ENCODE data around the gene COA3.
A peak's percentile ranks its signal among the peaks of the same experiment; 100 is the strongest.

Gene COA3

DNA sequence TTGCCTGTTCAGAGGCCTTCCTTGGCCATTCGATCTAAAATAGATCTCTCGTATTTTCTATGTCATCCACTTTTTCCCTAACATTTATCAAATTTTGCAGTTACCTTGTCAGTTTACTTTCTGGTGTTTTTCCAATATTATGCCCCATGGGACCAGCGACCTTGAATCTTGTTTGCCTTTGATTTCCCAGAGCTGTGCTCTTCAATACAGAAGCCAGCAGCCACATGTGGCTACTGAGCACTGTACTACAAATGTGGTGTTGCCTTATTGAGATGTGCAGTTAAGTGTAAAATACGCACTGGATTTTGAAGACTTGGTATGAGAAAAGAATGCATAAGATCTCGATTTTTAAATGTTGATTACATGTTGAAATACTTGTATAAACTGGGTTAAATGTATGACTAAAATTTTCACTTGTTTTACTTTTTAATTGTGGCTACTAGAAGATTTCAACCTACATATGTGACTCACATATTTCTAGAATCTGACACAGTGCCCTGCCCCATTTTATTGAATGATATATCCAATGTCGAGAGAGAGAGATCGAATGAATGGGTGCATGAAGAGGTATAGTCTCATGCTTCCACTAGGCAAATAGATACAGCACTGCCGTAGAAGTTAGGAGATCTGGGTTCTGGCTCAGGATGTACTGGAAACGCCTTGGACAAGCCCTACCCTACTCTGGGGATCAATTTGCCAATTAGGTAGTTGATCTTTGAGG lies 33.9 kb upstream of the COA3 start:
- Mint-ChIP-seq H3K27ac (peak overlapping the region; percentile 98), H3K27me3 (no peaks in the 10 kb centered on the region), H3K4me1 (peaks cover 26% of the 10 kb centered on the region), H3K9me3 (no peaks in the 10 kb centered on the region), H3K36me3 (peaks cover 10% of the 10 kb centered on the region), H3K4me3 (peak overlapping the region; percentile 93)
- ATAC-seq = peak; percentile 21

DNA sequence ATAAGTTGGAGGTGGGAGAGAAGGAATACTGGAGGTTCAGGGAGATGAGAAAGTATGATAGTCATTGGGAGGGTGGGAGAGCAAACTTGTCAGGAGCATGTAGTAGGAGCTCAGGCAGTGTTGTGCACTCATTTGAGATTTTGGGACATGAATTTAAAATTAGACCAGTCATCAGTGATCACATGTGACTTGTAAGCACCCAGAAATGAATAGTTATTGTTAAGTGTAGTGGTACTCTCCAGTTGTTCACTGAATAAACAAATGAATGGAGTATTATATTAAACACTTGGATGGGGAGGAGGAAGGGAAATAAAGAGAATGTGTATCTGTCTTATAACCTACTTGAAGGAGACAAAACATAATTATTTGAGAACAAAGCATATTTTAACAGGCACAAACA lies 32.5 kb upstream of the COA3 start:
- Mint-ChIP-seq H3K36me3 (peaks cover 5% of the 10 kb centered on the region), H3K4me3 (no peak overlapping the region), H3K27me3 (no peaks in the 10 kb centered on the region), H3K27ac (no peak overlapping the region), H3K4me1 (peaks cover 26% of the 10 kb centered on the region), H3K9me3 (no peaks in the 10 kb centered on the region)
- no peak for ATAC-seq

- Mint-ChIP-seq H3K9me3 (no peaks in the 10 kb centered on the region), H3K36me3 (no peaks in the 10 kb centered on the region), H3K27ac (no peak overlapping the region), H3K27me3 (no peaks in the 10 kb centered on the region), H3K4me1 (peaks cover 20% of the 10 kb centered on the region), H3K4me3 (no peak overlapping the region)
- ATAC-seq = no peak
Observed at GRCh38 chr17:42827472-42827871, 29.0 kb upstream of the COA3 start.

DNA sequence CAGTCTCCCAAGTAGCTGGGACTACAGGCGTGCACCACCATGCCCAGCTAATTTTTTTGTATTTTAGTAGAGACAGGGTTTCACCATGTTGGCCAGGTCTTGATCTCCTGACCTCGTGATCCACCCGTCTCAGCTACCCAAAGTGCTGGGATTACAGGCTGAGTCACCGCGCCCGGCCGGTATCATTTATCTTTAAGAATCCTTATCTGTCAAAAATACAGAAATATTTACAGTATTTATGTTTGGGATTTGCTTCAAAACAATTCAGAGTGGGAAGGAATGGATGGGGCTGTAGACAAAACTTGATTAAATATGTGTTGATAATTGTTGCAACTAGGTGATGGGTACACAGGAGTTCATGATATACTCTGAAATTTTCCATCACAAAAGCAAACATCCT lies 22.7 kb upstream of the COA3 start:
- no peak overlapping the region for H3K27ac Mint-ChIP-seq
- ATAC-seq = no peak
- peaks cover 42% of the 10 kb centered on the region for H3K36me3 Mint-ChIP-seq
- no peaks in the 10 kb centered on the region for H3K9me3 Mint-ChIP-seq
- H3K4me1 Mint-ChIP-seq = peaks cover 32% of the 10 kb centered on the region
- H3K4me3 Mint-ChIP-seq = no peak overlapping the region
- no peaks in the 10 kb centered on the region for H3K27me3 Mint-ChIP-seq

DNA sequence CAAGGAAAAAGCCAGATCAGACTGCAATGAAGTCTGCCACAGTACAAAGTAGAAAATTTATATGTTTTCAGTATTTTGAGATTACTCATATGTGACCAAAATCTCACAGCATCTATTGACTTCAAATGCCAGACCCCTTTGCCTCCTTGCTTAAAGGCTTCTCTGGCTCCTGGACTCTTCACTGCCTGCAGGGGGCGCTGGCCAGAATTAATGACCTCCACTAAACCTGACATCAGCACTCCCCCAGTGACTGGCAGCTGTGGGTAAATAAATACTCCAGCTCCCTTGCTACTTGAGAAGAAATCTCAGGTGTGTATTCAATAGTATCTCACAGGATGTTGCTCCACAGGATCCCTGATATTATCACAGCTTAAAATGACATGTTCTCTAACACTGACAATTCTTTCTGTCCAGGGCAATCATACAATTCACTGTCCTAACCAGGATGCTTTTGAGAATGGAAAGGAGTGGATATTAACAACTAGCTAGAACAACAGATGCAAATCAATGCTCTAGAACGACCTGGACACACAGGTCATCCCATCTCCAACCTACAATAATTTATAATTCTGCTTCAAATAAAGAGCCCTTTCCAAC lies 21.5 kb upstream of the COA3 start:
- peaks cover 52% of the 10 kb centered on the region for H3K36me3 Mint-ChIP-seq
- ATAC-seq = no peak
- H3K27me3 Mint-ChIP-seq = no peaks in the 10 kb centered on the region

GRCh38 chr17:42818379-42818778 lies 19.9 kb upstream of the COA3 start:
- no peak for ATAC-seq
- Mint-ChIP-seq H3K36me3 (peaks cover 68% of the 10 kb centered on the region), H3K27ac (no peak overlapping the region), H3K9me3 (no peaks in the 10 kb centered on the region), H3K4me3 (no peak overlapping the region), H3K27me3 (no peaks in the 10 kb centered on the region), H3K4me1 (peaks cover 20% of the 10 kb centered on the region)

More for the DNA sequence above, 21.5 kb upstream of the COA3 start:
- H3K4me1 Mint-ChIP-seq = peaks cover 32% of the 10 kb centered on the region
- no peak overlapping the region for H3K4me3 Mint-ChIP-seq
- no peak overlapping the region for H3K27ac Mint-ChIP-seq
- H3K9me3 Mint-ChIP-seq = no peaks in the 10 kb centered on the region

- H3K4me1 Mint-ChIP-seq = peaks cover 20% of the 10 kb centered on the region
- no peaks in the 10 kb centered on the region for H3K9me3 Mint-ChIP-seq
- peaks cover 70% of the 10 kb centered on the region for H3K36me3 Mint-ChIP-seq
- H3K4me3 Mint-ChIP-seq = no peak overlapping the region
- ATAC-seq = no peak
- H3K27me3 Mint-ChIP-seq = no peaks in the 10 kb centered on the region
- H3K27ac Mint-ChIP-seq = no peak overlapping the region
Observed at GRCh38 chr17:42817866-42818265, 19.4 kb upstream of the COA3 start.

DNA sequence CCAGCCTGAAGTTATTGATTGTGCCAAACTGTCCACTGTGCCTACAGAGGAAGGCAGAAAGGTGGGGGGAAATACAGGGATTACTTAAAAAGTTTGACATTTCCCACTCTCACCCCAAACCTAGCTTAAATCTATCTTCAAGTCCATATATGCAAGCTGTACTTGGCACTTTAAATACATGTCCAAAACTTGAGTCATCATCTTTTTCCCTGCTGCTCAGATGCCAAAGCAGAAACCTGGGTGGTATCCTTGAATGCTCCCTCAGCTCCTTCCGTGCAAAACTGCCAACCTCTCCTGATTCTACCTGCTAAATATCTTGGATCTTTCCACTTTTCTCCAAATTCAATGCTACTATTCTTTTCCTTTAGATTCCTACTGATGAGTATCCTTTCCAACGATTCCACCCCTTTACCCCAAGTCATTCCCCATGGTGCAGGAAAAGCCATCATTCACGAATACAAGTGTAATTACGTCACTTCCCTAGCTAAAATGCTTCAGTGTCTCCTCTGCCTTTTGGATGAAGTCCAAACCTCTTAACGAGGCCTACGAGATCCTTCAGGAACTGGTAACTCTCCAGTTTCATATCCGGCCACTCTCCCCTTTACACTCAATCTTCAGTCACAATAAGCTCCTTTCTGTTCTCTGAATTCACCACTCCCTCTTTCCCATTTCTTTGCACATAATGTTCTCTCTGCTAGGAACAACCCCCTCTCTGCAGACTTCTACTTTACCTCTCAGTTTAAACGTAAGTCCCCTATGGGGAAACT lies 16.3 kb upstream of the COA3 start:
- Mint-ChIP-seq H3K4me3 (no peak overlapping the region), H3K27me3 (no peaks in the 10 kb centered on the region), H3K36me3 (peaks cover 72% of the 10 kb centered on the region), H3K27ac (no peak overlapping the region), H3K4me1 (peaks cover 10% of the 10 kb centered on the region), H3K9me3 (no peaks in the 10 kb centered on the region)
- no peak for ATAC-seq

- Mint-ChIP-seq H3K4me3 (no peak overlapping the region), H3K9me3 (no peaks in the 10 kb centered on the region), H3K27ac (no peak overlapping the region), H3K36me3 (peaks cover 42% of the 10 kb centered on the region), H3K27me3 (no peaks in the 10 kb centered on the region), H3K4me1 (no peaks in the 10 kb centered on the region)
- ATAC-seq = no peak
Observed at GRCh38 chr17:42809250-42809649, 10.7 kb upstream of the COA3 start.

DNA sequence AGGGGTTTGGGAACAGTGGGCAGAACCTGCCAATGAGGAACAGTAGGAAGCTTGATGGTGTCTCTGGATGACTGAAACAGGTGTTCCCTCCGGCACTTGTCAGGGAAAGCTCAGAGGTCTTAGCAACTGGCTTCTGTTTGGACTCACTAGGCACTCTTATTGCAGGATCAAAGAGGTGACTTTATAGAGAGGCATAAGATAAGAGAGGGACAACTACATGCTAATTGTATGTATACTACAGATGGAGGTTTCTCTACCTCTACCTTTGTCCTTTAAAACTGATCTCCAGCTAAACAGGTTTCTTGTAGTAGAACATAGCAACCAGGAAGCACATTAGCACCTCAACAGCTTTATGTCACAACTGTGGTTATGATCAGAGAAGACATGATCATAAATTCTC lies 7.7 kb upstream of the COA3 start:
- Mint-ChIP-seq H3K9me3 (no peaks in the 10 kb centered on the region), H3K36me3 (peaks cover 25% of the 10 kb centered on the region), H3K27ac (no peak overlapping the region), H3K4me3 (no peak overlapping the region), H3K27me3 (no peaks in the 10 kb centered on the region), H3K4me1 (no peaks in the 10 kb centered on the region)
- ATAC-seq = no peak

GRCh38 chr17:42804918-42805367 lies 6.4 kb upstream of the COA3 start:
- Mint-ChIP-seq H3K4me1 (no peaks in the 10 kb centered on the region), H3K27ac (no peak overlapping the region), H3K9me3 (no peaks in the 10 kb centered on the region), H3K36me3 (peaks cover 13% of the 10 kb centered on the region), H3K27me3 (no peaks in the 10 kb centered on the region), H3K4me3 (no peak overlapping the region)
- no peak for ATAC-seq

DNA sequence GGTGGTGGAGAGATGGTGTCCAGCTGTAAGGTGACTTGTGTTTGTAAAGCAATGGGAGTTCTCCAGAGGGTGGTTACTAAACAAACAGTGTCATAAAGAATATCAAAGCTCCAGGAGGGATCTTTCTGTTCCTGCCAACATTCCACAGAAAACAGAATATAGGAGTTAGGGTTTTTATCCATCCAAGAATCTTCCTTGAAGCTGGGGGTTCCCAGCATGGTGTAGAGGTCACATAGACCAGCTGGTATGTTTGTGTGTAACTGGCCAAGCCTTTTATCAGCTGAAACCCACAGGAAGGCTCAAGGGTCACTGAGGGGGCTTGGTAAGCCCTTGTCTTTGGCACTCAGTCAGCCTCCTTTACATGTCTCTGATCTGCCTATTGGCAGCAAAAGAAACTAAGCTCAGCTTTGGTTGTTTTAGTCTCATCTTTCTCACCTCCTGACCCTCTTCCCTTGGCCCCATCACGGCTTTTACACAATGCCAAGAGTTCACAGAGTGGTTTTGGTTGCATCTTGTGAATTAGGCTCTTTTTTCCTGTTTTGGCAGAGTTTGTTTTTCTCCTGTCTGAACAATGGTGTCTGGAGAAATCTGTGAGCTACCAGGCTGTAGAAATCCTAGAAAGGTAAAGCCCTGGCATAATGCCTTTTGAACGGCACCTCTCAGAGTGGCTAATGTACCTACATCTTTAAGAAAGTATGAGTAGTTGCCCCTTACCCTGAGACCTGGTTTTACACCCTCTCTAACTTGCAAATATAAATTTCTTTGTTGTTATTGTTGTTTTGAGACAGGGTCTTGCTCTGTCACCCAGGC lies 4.8 kb upstream of the COA3 start:
- no peak for ATAC-seq

DNA sequence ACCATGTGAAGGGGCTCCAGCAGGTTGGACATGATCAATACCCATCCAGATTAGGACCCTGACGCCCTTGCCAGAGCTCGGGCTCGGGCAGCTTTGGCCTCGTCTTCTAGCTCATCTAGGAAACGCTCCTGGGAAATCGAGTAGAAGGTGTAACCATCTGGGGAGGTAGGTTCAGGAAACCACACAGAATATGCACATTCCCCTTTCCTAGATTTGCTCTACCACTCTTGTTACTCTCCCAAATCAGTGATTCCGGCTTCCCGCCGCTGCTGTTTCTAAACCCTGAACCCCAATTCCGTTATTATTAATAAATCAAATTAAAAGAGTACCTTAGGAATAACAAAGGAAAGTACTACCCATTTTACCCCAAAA lies 507 bp downstream of the COA3 start:
- ATAC-seq = no peak
- Mint-ChIP-seq H3K27me3 (no peaks in the 10 kb centered on the region), H3K4me3 (peak overlapping the region; percentile 91), H3K4me1 (peaks cover 33% of the 10 kb centered on the region), H3K27ac (peak overlapping the region; percentile 84), H3K36me3 (peaks cover 18% of the 10 kb centered on the region), H3K9me3 (peaks cover 2% of the 10 kb centered on the region)

More for the DNA sequence above, 4.8 kb upstream of the COA3 start:
- Mint-ChIP-seq H3K27me3 (no peaks in the 10 kb centered on the region), H3K36me3 (peaks cover 7% of the 10 kb centered on the region), H3K27ac (no peak overlapping the region), H3K4me3 (no peak overlapping the region), H3K9me3 (peaks cover 2% of the 10 kb centered on the region), H3K4me1 (peaks cover 8% of the 10 kb centered on the region)

- Mint-ChIP-seq H3K27ac (no peak overlapping the region), H3K4me3 (peak overlapping the region; percentile 91), H3K4me1 (peaks cover 33% of the 10 kb centered on the region), H3K36me3 (peaks cover 18% of the 10 kb centered on the region), H3K9me3 (peaks cover 2% of the 10 kb centered on the region), H3K27me3 (no peaks in the 10 kb centered on the region)
- ATAC-seq = no peak
Observed at GRCh38 chr17:42797067-42798007, 1.2 kb downstream of the COA3 start.

Data from stimulated activated memory B cell treated with anti-CD40 and anti-IgM and Interleukin-4, amounts not matched to agents 10 μg/mL and 1 μg/mL and 100 μg/mL, for 72 hours (primary cell).